ENCODE measurements around the gene COIL.
"Not testable (repeated sequence)": the region's sequence is repeated elsewhere in the genome, so short reads cannot be mapped to it uniquely, and the experiment has no call there.

COIL gene

DNA sequence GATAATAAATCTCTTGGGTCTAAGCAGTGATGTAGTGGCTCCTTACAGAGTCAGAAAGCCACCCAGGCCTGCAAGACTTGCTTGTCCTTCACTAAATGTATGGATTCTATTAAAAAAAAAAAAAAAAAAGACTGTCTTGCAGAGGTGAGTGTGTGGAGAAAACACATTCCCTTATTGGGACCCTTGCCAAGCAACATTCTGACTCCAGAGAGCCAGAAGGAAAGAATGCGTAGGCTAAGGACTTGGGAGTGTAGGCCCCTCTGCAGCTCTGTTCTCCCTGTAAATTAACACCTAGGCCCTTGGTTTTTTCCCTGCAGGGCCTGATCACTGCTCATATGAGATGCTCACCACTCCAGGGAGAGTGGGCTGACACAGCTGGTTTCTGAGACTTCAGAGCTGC lies 34.9 kb upstream of the COIL start:
- Histone ChIP-seq H3K27me3 (ENCODE audit: insufficient read depth, low read length) (no peaks in the 10 kb centered on the region), H2AFZ (ENCODE audit: low read length, unreplicated experiment) (no peak overlapping the region), H3K36me3 (ENCODE audit: insufficient read depth, low read length) (no peaks in the 10 kb centered on the region), H3K27ac (ENCODE audit: low read depth, low read length) (no peak overlapping the region), H3K4me1 (ENCODE audit: control insufficient read depth, insufficient read depth, low read length, unreplicated experiment) (no peaks in the 10 kb centered on the region), H3K79me2 (ENCODE audit: control insufficient read depth, insufficient read depth, low read length, unreplicated experiment) (no peaks in the 10 kb centered on the region), H3K4me3 (ENCODE audit: low read depth, low read length) (no peak overlapping the region)

DNA sequence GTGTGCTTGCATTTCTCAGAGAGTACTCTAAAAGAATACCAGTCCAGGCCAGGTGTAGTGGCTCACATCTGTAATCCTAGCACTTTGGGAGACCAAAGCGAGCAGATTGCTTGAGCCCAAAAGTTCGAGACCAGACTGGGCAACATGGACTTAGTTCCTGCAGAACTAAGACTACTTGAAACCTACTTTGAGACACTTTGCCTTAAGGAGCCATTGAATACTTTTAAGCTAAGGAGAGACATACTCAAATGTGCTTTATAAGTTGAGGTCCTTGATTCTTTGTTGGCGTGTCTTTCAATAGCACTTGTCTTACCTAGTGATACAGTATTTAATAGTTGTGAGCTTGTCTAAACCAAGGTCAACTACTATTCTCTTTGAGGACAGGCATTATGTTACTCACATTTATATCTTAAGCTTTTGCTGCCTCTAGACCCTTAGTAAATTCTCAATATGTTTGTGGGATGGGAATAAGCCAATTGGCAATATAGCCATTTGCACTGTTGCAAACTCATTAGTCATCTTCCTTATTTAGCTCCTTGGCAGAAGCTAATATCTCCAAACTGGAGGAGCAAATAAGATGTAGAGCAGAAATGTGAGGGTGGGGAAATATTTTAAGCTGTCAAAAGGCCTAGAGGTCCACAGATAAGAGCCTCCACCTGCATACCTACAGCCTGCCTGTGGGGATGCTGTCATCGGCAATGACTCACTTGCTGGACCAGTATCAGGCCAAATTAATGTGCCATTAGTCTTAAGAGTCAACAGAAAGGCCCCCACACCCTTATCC lies 33.4 kb upstream of the COIL start:
- Histone ChIP-seq H2AFZ (ENCODE audit: low read length, unreplicated experiment) (no peak overlapping the region), H3K4me1 (ENCODE audit: control insufficient read depth, insufficient read depth, low read length, unreplicated experiment) (no peaks in the 10 kb centered on the region), H3K27me3 (ENCODE audit: insufficient read depth, low read length) (no peaks in the 10 kb centered on the region), H3K27ac (ENCODE audit: low read depth, low read length) (no peak overlapping the region), H3K4me3 (ENCODE audit: low read depth, low read length) (no peak overlapping the region), H3K36me3 (ENCODE audit: insufficient read depth, low read length) (no peaks in the 10 kb centered on the region), H3K79me2 (ENCODE audit: control insufficient read depth, insufficient read depth, low read length, unreplicated experiment) (no peaks in the 10 kb centered on the region)

DNA sequence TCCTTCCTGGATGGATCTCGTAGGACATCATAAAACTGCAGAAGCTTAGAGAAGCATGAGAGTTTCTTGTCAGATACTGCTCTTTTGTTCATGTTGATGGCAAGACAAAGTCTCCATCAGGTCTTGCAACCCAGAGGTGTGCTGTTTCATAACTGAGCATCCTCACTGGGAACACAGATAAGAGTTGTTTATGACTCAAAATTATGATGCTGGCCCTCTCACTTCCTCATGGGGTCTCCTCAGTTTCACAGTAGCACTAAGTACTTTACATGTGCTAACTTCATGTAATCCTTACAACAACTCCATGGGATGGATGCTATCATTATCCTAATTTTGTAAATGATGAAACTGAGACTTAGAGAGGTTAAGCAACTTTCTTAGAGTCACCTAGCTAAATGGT lies 31.5 kb upstream of the COIL start:
- Histone ChIP-seq H3K36me3 (ENCODE audit: insufficient read depth, low read length) (peaks cover 8% of the 10 kb centered on the region; the same call in 1 of the 2 replicates), H3K4me3 (ENCODE audit: low read depth, low read length) (no peak overlapping the region), H3K4me1 (ENCODE audit: control insufficient read depth, insufficient read depth, low read length, unreplicated experiment) (no peaks in the 10 kb centered on the region), H3K27me3 (ENCODE audit: insufficient read depth, low read length) (no peaks in the 10 kb centered on the region), H3K79me2 (ENCODE audit: control insufficient read depth, insufficient read depth, low read length, unreplicated experiment) (no peaks in the 10 kb centered on the region), H3K27ac (ENCODE audit: low read depth, low read length) (no peak overlapping the region), H2AFZ (ENCODE audit: low read length, unreplicated experiment) (no peak overlapping the region)

DNA sequence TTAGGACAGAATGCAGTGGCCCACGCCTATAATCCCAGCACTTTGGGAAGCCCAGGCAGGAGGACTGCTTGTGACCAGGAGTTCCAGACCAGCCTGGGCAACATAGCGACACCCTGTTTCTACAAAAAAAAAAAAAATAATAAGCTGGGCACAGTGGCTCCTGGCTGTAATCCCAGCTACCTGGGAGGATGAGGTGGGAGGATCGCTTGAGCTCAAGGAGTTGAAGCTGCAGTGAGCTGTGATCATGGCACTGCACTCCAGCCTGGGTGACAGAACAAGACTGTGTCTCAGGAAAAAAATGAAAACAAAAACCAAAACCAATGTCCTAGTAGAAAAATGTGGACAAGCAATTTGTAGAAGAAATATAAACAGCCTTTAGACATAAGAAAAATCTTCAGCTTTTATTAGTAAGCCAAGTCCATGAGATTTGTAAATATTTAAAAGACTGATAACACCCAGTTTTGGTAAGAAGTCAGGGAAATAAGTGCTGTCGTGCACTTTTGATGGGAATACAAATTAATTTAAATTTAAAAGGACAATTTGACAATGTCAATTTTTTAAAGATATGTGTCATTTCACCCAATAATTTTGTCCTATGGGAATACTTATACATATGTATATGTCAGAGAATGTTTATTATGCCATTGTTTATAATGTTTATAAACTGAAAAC lies 28.2 kb upstream of the COIL start:
- Histone ChIP-seq H3K36me3 (ENCODE audit: insufficient read depth, low read length) (peaks cover 8% of the 10 kb centered on the region; the same call in 1 of the 2 replicates), H3K27me3 (ENCODE audit: insufficient read depth, low read length) (no peaks in the 10 kb centered on the region), H2AFZ (ENCODE audit: low read length, unreplicated experiment) (no peak overlapping the region), H3K4me3 (ENCODE audit: low read depth, low read length) (no peak overlapping the region), H3K27ac (ENCODE audit: low read depth, low read length) (no peak overlapping the region), H3K4me1 (ENCODE audit: control insufficient read depth, insufficient read depth, low read length, unreplicated experiment) (no peaks in the 10 kb centered on the region), H3K79me2 (ENCODE audit: control insufficient read depth, insufficient read depth, low read length, unreplicated experiment) (no peaks in the 10 kb centered on the region)

DNA sequence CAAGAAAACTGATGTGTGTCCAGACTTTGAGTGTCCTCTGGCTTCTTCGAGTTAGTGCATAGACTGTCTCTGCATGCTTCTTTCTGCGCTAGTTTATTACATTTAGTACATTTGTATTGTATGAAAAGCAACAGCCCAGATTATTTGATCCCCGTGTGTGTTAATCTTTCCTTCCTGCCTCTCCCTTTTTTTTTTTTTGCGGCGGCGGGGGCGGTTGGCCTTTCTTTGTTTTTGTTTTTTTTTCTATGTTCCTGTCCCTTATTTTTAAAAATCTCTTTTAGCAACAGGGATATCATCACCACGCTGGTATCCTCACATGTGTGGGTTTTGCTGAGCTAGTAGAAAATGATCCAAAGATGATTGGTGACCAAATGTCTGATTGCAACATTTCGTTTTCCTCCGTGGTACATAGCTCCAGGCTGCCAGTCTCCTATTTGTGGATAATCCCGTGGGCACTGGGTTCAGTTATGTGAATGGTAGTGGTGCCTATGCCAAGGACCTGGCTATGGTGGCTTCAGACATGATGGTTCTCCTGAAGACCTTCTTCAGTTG lies 26.5 kb upstream of the COIL start:
- H3K79me2 ChIP-seq (ENCODE audit: control insufficient read depth, insufficient read depth, low read length, unreplicated experiment): no peaks in the 10 kb centered on the region
- H2AFZ ChIP-seq (ENCODE audit: low read length, unreplicated experiment): no peak overlapping the region
- H3K36me3 ChIP-seq (ENCODE audit: insufficient read depth, low read length): peaks cover 8% of the 10 kb centered on the region; the same call in 1 of the 2 replicates
- H3K4me3 ChIP-seq (ENCODE audit: low read depth, low read length): no peak overlapping the region
- no peaks in the 10 kb centered on the region for H3K4me1 ChIP-seq (ENCODE audit: control insufficient read depth, insufficient read depth, low read length, unreplicated experiment)
- no peak overlapping the region for H3K27ac ChIP-seq (ENCODE audit: low read depth, low read length)
- no peaks in the 10 kb centered on the region for H3K27me3 ChIP-seq (ENCODE audit: insufficient read depth, low read length)

DNA sequence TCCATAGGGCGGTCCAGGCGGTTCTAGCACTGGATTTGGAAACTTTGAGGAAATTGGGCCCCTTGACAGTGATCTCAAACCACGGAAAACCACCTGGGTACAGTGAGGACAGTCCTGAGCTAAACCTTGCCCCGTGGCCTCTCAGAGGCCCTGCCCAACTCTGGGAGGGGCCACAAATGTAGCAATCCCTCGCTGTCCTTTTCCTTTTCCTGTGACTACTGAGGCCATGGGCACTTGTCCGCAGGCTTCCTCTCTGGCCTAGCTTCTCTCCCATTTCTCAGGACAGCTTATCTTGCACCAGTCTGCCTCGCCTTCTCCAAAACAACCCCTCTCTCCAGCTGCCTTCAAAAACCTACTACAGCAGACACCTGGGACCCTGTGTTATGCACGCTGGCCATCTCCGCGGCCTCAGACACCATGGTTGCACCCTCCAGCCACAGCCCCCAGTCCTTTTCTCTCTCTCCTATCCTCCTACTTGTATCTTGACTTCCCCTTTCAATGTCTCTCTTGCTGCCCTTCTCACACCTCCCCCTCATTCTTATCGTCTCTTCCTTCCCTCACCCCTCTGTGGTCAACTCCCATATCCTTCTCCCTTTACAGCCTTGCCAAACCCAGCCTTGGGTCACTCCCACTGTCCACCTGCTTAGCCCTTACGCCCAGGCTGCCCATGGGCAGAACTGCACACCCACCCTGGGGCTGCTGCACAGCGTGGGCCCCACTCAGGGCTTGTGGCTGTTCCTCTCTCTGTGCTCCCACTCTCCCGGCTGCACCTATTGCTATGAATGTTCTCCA lies 24.7 kb upstream of the COIL start:
- Histone ChIP-seq H3K36me3 (ENCODE audit: insufficient read depth, low read length) (peaks cover 8% of the 10 kb centered on the region; the same call in 1 of the 2 replicates), H3K27ac (ENCODE audit: low read depth, low read length) (no peak overlapping the region), H3K79me2 (ENCODE audit: control insufficient read depth, insufficient read depth, low read length, unreplicated experiment) (no peaks in the 10 kb centered on the region), H3K27me3 (ENCODE audit: insufficient read depth, low read length) (no peaks in the 10 kb centered on the region), H2AFZ (ENCODE audit: low read length, unreplicated experiment) (no peak overlapping the region), H3K4me1 (ENCODE audit: control insufficient read depth, insufficient read depth, low read length, unreplicated experiment) (no peaks in the 10 kb centered on the region), H3K4me3 (ENCODE audit: low read depth, low read length) (no peak overlapping the region)

DNA sequence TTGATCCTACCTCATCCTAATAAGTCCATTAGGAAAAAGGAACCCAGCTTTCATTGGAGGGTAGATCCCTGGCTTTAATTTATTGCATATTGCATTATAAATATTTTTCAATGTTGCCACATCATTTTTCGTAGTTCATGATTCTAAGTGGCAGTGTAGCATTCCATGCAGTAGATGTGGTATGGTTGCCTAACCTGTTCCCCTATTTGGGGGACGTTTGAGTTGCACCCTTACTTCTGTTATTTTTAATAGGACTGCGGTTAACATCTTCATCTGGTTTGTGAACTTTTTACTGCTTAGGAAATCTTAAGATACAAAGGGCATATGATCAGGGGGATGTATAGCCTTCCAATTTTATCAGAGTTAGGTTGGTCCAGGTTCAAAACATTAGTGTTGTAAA lies 22.5 kb upstream of the COIL start:
- Histone ChIP-seq H3K4me1 (ENCODE audit: control insufficient read depth, insufficient read depth, low read length, unreplicated experiment) (peaks cover 7% of the 10 kb centered on the region), H3K36me3 (ENCODE audit: insufficient read depth, low read length) (peaks cover 8% of the 10 kb centered on the region; the same call in 1 of the 2 replicates), H3K27ac (ENCODE audit: low read depth, low read length) (no peak overlapping the region), H2AFZ (ENCODE audit: low read length, unreplicated experiment) (no peak overlapping the region), H3K27me3 (ENCODE audit: insufficient read depth, low read length) (no peaks in the 10 kb centered on the region), H3K4me3 (ENCODE audit: low read depth, low read length) (no peak overlapping the region), H3K79me2 (ENCODE audit: control insufficient read depth, insufficient read depth, low read length, unreplicated experiment) (peaks cover 7% of the 10 kb centered on the region)

DNA sequence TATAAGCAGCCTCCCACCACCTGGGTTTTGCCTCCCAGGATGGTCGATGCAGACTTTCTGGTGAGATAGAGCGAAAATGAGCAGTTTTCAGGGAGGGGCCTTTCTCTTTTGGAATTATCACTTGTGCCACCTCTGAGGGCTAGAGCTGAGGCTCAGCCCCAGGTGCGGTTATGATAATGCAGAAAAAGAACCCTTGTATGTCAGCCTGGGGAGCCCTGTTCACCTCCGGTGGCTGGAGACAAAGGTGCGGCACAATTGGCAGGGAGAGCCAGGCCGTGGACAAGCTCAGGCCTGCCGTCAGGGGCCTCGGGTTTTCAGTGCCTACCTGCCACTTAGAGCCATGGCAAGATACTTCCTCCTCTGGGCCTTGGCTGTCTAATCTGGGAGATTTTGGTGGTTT lies 21.5 kb upstream of the COIL start:
- no peak overlapping the region for H2AFZ ChIP-seq (ENCODE audit: low read length, unreplicated experiment)
- H3K36me3 ChIP-seq (ENCODE audit: insufficient read depth, low read length): no peaks in the 10 kb centered on the region

DNA sequence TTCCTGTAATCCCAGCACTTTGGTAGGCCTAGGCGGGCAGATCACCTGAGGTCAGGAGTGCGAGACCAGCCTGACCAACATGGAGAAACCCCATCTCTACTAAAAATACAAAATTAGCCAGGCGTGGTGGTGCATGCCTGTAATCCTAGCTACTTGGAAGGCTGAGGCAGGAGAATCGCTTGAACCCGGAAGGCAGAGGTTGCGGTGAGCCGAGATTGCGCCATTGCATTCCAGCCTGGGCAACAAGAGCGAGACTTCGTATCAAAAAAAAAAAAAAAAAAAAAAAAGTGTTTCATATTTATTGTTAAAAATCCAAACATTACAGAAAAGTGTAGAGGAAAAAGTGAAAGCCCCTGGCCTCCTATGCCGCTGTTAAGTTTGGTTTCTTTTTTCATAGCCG lies 19.7 kb upstream of the COIL start:
- not testable (repeated sequence) for H3K79me2 ChIP-seq (ENCODE audit: control insufficient read depth, insufficient read depth, low read length, unreplicated experiment); H2AFZ ChIP-seq (ENCODE audit: low read length, unreplicated experiment); H3K4me1 ChIP-seq (ENCODE audit: control insufficient read depth, insufficient read depth, low read length, unreplicated experiment); H3K27ac ChIP-seq (ENCODE audit: low read depth, low read length); H3K4me3 ChIP-seq (ENCODE audit: low read depth, low read length); H3K27me3 ChIP-seq (ENCODE audit: insufficient read depth, low read length); H3K36me3 ChIP-seq (ENCODE audit: insufficient read depth, low read length)

More for the DNA sequence above, 21.5 kb upstream of the COIL start:
- no peak overlapping the region for H3K4me3 ChIP-seq (ENCODE audit: low read depth, low read length)
- no peak overlapping the region for H3K27ac ChIP-seq (ENCODE audit: low read depth, low read length)
- H3K79me2 ChIP-seq (ENCODE audit: control insufficient read depth, insufficient read depth, low read length, unreplicated experiment): peaks cover 9% of the 10 kb centered on the region
- H3K27me3 ChIP-seq (ENCODE audit: insufficient read depth, low read length): no peaks in the 10 kb centered on the region
- peaks cover 7% of the 10 kb centered on the region for H3K4me1 ChIP-seq (ENCODE audit: control insufficient read depth, insufficient read depth, low read length, unreplicated experiment)

DNA sequence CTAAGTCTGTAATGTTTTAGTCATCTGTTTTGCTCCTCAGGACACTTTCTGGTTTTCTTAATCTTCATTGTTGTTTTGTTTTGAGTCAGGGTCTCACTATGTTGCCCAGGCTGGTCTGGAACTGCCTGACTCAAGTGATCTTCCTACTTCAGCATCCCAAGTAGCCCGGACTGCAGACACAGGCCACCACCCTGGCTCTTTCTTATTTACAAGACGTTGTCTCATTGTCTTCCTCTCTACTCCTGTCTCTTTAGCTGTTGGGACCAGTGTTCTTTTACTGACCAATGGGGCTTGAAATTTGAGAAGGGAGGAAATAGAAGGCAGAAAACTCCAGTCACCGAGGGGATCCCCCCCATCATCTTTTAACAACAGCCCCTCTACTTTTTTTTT lies 18.2 kb upstream of the COIL start:
- H3K27ac ChIP-seq (ENCODE audit: low read depth, low read length): no peak overlapping the region
- peak overlapping the region; percentile 95 for H2AFZ ChIP-seq (ENCODE audit: low read length, unreplicated experiment)
- H3K4me3 ChIP-seq (ENCODE audit: low read depth, low read length): peak overlapping the region; percentile 90
- peaks cover 9% of the 10 kb centered on the region for H3K79me2 ChIP-seq (ENCODE audit: control insufficient read depth, insufficient read depth, low read length, unreplicated experiment)
- no peaks in the 10 kb centered on the region for H3K36me3 ChIP-seq (ENCODE audit: insufficient read depth, low read length)
- no peaks in the 10 kb centered on the region for H3K27me3 ChIP-seq (ENCODE audit: insufficient read depth, low read length)
- peaks cover 7% of the 10 kb centered on the region for H3K4me1 ChIP-seq (ENCODE audit: control insufficient read depth, insufficient read depth, low read length, unreplicated experiment)

Measured in ACC112 (cell line).